22Rv1 (cell line): ENCODE data around the gene TTL.

Source experiments
- CTCF ChIP-seq: fragments of 450-650 bp; IDR thresholded peaks from 2 replicates; pipeline ENCODE4 v1.5.1; 2017; ENCODE audit warnings: mild to moderate bottlenecking
- ZFX ChIP-seq: fragments of 450-650 bp; IDR thresholded peaks from 2 replicates; pipeline ENCODE4 v1.6.1; 2017; ENCODE audit warnings: antibody characterized with exemption, borderline replicate concordance

GRCh38 chr2:112486895-112487294 is 4.9 kb downstream of the TTL start:
- no peak for TF ChIP-seq CTCF
- TF ChIP-seq ZFX: no peak
